Upper lobe of right lung (tissue), 1 donor: ENCODE data around the gene SIM2. TPM values are rescaled to one million over a fixed set of nuclear protein-coding genes. Genes with fewer than 3 reads are reported as not detected.

Experiments used
- ATAC-seq: fragments of 200-7000 bp; cut with Tn5 transposase; one replicate; pipeline ENCODE4 v1.9.1; 2020; ENCODE audit warnings: mild to moderate bottlenecking, moderate library complexity
- DNase-seq: peaks from one replicate; pipeline ENCODE4 v3.0.0-alpha.2; 2020
- H3K27ac ChIP-seq: fragments of 200-600 bp; one replicate; pipeline ENCODE4 v1.8.0; 2022
- H3K27me3 ChIP-seq: fragments of 200-600 bp; one replicate; pipeline ENCODE4 v1.8.0; 2022; ENCODE audit warnings: mild to moderate bottlenecking
- H3K36me3 ChIP-seq: fragments of 200-600 bp; one replicate; pipeline ENCODE4 v1.8.0; 2022
- H3K4me1 ChIP-seq: fragments of 200-600 bp; one replicate; pipeline ENCODE4 v1.8.0; 2022
- H3K4me3 ChIP-seq: fragments of 200-600 bp; one replicate; pipeline ENCODE4 v1.8.0; 2022; ENCODE audit warnings: mild to moderate bottlenecking
- H3K9me3 ChIP-seq: fragments of 200-600 bp; one replicate; pipeline ENCODE4 v1.8.0; 2022
- intact Hi-C: fragments of 100-400 bp; cut with DNase I; formaldehyde crosslinking; loops from one replicate; pipeline ENCODE4 v1.11.0; 2022
- total RNA-seq: library from RNA; stranded (reverse); fragmentation: NEBNext Ultra II Directional; extraction: Animal tissue kit (Norgen Biotek cat#: 25700); gene quantifications from one replicate; pipeline ENCODE4 v1.2.1, GENCODE V29; 2021
- TF ChIP-seq, protein P1 (sequence below): fragments of 200-600 bp; IDR thresholded peaks from one replicate; pipeline ENCODE4 v1.8.0; 2022; ENCODE audit warnings: antibody characterized with exemption
- donor health status: DM: no; HTN: yes; CAD: no; lungs with severe emphysema.

SIM2 gene
- total RNA-seq, 1 donor from 2014 or later: not detected

DNA sequence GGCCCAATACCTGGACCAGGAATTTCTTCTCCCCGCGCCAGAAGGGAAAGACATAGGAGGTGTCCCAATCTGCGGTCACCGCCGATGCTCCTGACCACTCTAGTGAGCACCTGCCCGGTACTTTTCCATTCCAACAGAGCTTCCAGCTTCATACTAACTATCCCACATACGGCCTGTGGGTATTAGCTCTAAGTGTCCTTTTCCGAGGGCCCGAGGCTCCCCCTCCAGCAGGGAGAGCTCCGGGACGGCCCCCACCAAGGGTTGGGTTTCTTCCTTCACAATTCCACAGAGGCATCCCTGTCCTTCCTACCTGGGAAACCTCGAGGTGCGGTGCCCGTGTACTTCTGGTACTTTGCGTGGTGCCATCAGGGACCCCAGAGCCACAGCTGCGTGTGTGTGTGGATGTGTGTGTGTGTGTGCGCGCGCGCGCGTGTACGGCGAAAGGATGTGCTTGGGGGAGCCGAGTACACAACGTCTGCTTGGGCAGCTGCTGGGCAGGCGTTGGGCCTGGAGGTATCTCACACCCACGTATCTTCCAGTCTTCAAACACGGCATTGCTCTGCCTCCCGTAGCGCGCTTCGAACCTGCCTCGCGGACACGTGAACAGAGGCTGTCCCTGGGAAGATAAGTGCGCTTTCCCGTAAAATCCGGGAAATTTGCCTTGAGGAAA is 2.4 kb upstream of the SIM2 start:
- H3K27ac ChIP-seq: no peak overlapping the region
- DNase-seq (peak; percentile 53), ATAC-seq (no peak)
- H3K4me1 ChIP-seq: peaks cover 44% of the 10 kb centered on the region
- H3K27me3 ChIP-seq: peaks cover 100% of the 10 kb centered on the region
- intact Hi-C loops: no loop called here
- H3K36me3 ChIP-seq: no peaks in the 10 kb centered on the region
- no peaks in the 10 kb centered on the region for H3K9me3 ChIP-seq
- TF ChIP-seq, protein P1, sequence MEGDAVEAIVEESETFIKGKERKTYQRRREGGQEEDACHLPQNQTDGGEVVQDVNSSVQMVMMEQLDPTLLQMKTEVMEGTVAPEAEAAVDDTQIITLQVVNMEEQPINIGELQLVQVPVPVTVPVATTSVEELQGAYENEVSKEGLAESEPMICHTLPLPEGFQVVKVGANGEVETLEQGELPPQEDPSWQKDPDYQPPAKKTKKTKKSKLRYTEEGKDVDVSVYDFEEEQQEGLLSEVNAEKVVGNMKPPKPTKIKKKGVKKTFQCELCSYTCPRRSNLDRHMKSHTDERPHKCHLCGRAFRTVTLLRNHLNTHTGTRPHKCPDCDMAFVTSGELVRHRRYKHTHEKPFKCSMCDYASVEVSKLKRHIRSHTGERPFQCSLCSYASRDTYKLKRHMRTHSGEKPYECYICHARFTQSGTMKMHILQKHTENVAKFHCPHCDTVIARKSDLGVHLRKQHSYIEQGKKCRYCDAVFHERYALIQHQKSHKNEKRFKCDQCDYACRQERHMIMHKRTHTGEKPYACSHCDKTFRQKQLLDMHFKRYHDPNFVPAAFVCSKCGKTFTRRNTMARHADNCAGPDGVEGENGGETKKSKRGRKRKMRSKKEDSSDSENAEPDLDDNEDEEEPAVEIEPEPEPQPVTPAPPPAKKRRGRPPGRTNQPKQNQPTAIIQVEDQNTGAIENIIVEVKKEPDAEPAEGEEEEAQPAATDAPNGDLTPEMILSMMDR: no peak
- H3K4me3 ChIP-seq: no peak overlapping the region

DNA sequence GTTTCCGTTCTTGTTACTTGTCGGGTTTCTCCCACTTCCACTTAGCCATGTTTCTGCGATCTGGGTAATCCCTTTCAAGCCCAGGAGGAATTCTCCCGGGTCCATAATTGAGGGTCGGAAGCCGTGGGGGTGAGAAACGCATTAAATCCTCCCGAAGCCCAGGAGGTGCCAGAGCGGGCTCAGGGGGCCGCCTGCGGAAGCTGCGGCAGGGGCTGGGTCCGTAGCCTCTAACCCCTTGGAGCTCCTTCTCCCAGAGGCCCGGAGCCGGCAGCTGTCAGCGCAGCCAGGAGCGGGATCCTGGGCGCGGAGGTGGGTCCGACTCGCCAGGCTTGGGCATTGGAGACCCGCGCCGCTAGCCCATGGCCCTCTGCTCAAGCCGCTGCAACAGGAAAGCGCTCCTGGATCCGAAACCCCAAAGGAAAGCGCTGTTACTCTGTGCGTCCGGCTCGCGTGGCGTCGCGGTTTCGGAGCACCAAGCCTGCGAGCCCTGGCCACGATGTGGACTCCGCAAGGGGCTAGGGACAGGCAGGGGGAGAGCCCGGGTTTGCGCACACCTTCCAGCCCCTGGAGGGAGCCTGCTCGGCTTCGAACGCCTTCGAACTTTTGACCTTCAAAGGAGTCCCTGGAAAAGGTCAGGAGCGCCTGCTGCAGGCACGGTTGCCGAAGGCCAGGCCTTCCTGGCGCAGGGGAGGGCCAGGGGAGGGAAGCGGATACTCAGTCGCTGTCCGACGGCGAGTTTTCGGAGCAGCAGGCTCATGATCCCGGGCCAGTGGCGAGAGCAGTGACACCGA is 1.7 kb upstream of the SIM2 start:
- peaks cover 100% of the 10 kb centered on the region for H3K27me3 ChIP-seq
- intact Hi-C loops: no loop called here
- peak; percentile 57 for DNase-seq

DNA sequence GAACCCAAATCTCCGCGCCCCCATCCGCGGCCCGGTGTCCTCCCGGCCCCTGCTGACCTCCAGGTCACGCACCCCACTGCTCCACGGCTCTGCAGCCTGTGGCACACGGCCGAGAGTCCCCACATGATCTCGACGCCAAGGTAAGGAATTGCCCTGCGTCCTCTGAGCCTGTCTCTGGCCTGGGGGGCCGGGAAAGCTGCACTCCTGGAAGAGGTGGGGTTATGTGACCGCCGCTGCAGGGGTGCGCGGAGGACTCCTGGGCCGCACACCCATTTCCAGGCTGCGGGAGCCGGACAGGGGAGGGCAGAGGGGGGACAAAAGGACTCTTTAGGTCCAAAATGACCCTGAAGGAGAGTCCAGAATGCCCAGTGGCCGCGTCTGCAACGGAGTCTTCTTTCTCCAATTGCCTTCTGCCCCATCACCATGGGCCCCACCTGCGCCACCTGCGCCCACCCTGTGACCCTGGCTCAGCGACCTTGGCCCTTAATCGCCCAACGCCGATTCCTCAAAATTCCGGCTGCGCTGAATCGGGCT is 997 bp upstream of the SIM2 start:
- no peaks in the 10 kb centered on the region for H3K9me3 ChIP-seq
- peaks cover 100% of the 10 kb centered on the region for H3K27me3 ChIP-seq
- no peak for ATAC-seq
- H3K36me3 ChIP-seq: no peaks in the 10 kb centered on the region
- H3K27ac ChIP-seq: no peak overlapping the region
- intact Hi-C loops: no loop called here
- H3K4me3 ChIP-seq: peak overlapping the region; percentile 33
- TF ChIP-seq, protein P1: no peak
- H3K4me1 ChIP-seq: peaks cover 40% of the 10 kb centered on the region
- DNase-seq: no peak

More for the DNA sequence above, 1.7 kb upstream of the SIM2 start:
- Histone ChIP-seq H3K9me3 (no peaks in the 10 kb centered on the region), H3K27ac (no peak overlapping the region), H3K4me3 (no peak overlapping the region), H3K36me3 (no peaks in the 10 kb centered on the region), H3K4me1 (peaks cover 40% of the 10 kb centered on the region)
- ATAC-seq: no peak
- TF ChIP-seq, protein P1: no peak

DNA sequence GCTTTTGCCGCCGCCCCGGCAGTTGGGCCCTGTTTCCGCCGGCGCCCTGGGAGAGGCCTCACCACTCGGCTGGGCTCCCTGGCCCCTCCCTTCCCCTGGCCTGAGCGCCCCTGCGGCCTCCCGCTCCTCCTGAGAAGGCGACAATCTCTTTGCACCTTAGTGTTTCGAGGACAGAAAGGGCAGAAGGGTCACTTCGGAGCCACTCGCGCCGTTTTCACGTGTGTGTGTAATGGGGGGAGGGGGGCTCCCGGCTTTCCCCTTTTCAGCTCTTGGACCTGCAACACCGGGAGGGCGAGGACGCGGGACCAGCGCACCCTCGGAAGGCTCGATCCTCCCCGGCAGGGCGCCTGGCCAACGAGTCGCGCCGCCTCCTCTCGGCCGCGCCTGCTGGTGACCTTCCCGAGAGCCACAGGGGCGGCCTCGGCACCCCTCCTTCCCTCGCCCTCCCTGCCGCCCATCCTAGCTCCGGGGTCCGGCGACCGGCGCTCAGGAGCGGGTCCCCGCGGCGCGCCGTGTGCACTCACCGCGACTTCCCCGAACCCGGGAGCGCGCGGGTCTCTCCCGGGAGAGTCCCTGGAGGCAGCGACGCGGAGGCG is 432 bp upstream of the SIM2 start:
- intact Hi-C loops: no loop called here
- TF ChIP-seq, protein P1: no peak
- ATAC-seq: no peak
- Histone ChIP-seq H3K27ac (no peak overlapping the region), H3K4me1 (peaks cover 40% of the 10 kb centered on the region), H3K36me3 (no peaks in the 10 kb centered on the region), H3K27me3 (peaks cover 100% of the 10 kb centered on the region), H3K4me3 (peak overlapping the region; percentile 33), H3K9me3 (no peaks in the 10 kb centered on the region)
- peak; percentile 64 for DNase-seq

DNA sequence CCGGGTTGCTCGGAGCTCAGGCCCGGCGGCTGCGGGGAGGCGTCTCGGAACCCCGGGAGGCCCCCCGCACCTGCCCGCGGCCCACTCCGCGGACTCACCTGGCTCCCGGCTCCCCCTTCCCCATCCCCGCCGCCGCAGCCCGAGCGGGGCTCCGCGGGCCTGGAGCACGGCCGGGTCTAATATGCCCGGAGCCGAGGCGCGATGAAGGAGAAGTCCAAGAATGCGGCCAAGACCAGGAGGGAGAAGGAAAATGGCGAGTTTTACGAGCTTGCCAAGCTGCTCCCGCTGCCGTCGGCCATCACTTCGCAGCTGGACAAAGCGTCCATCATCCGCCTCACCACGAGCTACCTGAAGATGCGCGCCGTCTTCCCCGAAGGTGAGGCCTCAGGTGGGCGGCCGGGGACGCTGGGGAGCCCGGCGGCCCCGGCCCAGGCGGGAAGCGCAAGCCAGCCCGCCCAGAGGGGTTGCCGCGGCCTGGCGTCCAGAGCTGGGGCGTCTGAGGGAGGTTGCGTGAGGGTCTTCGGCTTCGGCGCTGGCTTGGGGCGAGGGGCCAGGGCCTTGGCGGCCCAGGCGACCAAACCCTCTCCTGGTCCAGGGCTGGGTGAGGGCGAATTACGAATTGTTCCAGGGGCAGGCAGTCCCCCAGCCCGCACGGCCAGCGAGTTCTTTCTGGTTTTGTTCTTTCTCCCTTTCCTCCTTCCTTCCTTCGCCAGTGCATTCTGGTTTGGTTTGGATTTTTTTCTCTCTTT is 805 bp downstream of the SIM2 start:
- ATAC-seq (no peak), DNase-seq (peak; percentile 52)
- H3K36me3 ChIP-seq: no peaks in the 10 kb centered on the region
- H3K27me3 ChIP-seq: peaks cover 100% of the 10 kb centered on the region
- H3K27ac ChIP-seq: no peak overlapping the region
- TF ChIP-seq, protein P1: no peak
- H3K9me3 ChIP-seq: no peaks in the 10 kb centered on the region
- H3K4me1 ChIP-seq: peaks cover 46% of the 10 kb centered on the region
- no peak overlapping the region for H3K4me3 ChIP-seq
- intact Hi-C loops: no loop called here
